H1 (cell line): ENCODE data around the gene VPS51. TPM values are rescaled to one million over a fixed set of nuclear protein-coding genes. Genes with fewer than 3 reads are reported as not detected.

Experiments
- JUND ChIP-seq: IDR thresholded peaks from 2 replicates; pipeline ENCODE4 v1.6.1; 2011; ENCODE audit warnings: mild to moderate bottlenecking, improper control_type of control experiment, low read length
- TCF12 ChIP-seq: IDR thresholded peaks from 2 replicates; pipeline ENCODE4 v1.6.1; 2011; ENCODE audit warnings: low read depth, mild to moderate bottlenecking, low read length
- polyA plus RNA-seq, 7 experiments: library from polyadenylated mRNA; depleted of rRNA in 3 of 7; stranded (reverse) in 5 of 7; unstranded in 2 of 7; fragments of >200 nt in 5 of 7; fragments of 200-250 nt in 2 of 7; gene quantifications; 1 replicate in 5 of 7; 2 replicates in 1 of 7; 4 replicates in 1 of 7; pipeline versions ENCODE4 v1.2.1 to v1.2.3, GENCODE V29; 2011 to 2013; ENCODE audit warnings: missing spikeins in 2 of 7, mixed read lengths in 2 of 7
- total RNA-seq: library from RNA; stranded (reverse); fragmentation: NEBNext Ultra II Directional; extraction: Animal tissue kit (Norgen Biotek cat#: 25700); gene quantifications from 2 replicates; pipeline ENCODE4 v1.2.1, GENCODE V29; 2021

The VPS51 gene
- total and polyA plus RNA-seq, 2 of the 8 experiments (the other 6 are each of a cell fraction or from before 2014, with no cell fraction given) = 97.4 to 142 TPM

DNA sequence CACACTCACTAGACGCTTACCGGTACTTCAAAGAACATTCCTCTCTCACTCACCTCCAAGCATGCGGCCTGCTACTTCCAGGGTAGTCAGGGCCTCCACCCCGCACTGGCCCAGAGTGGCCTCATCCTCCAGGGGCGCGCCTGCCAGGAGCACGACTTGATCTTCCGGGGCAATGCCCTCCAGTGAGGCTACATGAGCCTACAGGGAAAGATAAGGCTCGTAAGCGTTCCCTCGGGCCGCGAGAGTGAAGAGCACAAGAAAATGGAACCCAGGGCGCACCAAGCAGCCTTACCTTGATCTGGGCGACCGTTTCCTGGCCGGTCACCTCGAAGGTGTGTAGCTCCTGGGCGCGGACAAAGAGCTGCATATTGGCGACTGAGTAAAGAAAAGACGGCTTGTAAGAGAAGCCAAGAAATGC is 25.4 kb downstream of the VPS51 start (continued):
- no peak for TF ChIP-seq TCF12
- TF ChIP-seq JUND = no peak
